Measurements from ENCODE around the gene LMLN. TPM values are rescaled to one million over a fixed set of nuclear protein-coding genes. Genes with fewer than 3 reads are reported as not detected.

Gene LMLN
- total RNA-seq, 2 experiments from 2014 or later = 3.5 to 3.6 TPM

- Mint-ChIP-seq H3K36me3 (ENCODE audit: low read depth) (no peaks in the 10 kb centered on the region), H3K27ac (no peak overlapping the region), H3K9me3 (no peaks in the 10 kb centered on the region), H3K27me3 (peaks cover 29% of the 10 kb centered on the region), H3K4me1 (ENCODE audit: low read depth) (peaks cover 8% of the 10 kb centered on the region), H3K4me3 (no peak overlapping the region)
- H3K4me1 ChIP-seq (ENCODE audit: insufficient read depth, low read length) = no peaks in the 10 kb centered on the region
- ChIA-PET CTCF (interaction anchor here (0.8 to 3.1 kb wide), 2 partner anchors 9 to 12 kb away, joined by 4 to 21 read pairs; no protein-coding TSS in a partner anchor), POLR2A (interaction anchor here (1.2 kb wide), 1 partner anchor 122 kb away, joined by 3 read pairs; no protein-coding TSS in a partner anchor)
- no peak for TF ChIP-seq CTCF (IDR thresholded peaks at IDR 0.05)
- no peaks in the 10 kb centered on the region for H3K36me3 ChIP-seq (ENCODE audit: insufficient read depth, low read length)
- H3K27me3 ChIP-seq (ENCODE audit: control insufficient read depth in 1 of 2, insufficient read depth in 2 of 2, low read length in 2 of 2) = peaks cover 0 to under 1% of the 10 kb centered on the region in 2 experiments
- DNase-seq (peak in 8 of 14 experiments; percentile 15 to 61 (median 32)), ATAC-seq (ENCODE audit: poor library complexity) (peak; percentile 100)
- intact Hi-C loops (cut with DNase I, micrococcal nuclease) = no loop called here
- no peak overlapping the region for H3K27ac ChIP-seq (ENCODE audit: low read depth in 1 of 2, low read length in 2 of 2)
- no peaks in the 10 kb centered on the region for H3K9me3 ChIP-seq (ENCODE audit: control insufficient read depth in 1 of 2, insufficient read depth in 1 of 2, low read length in 2 of 2)
- no peak overlapping the region for H3K4me3 ChIP-seq (ENCODE audit: low read length)
Observed at GRCh38 chr3:198071602-198072287, 111.7 kb downstream of the LMLN start.

GRCh38 chr3:198076722-198077308, 116.8 kb downstream of the LMLN start:
- Histone ChIP-seq H3K27ac (ENCODE audit: low read depth in 1 of 2, low read length in 2 of 2) (no peak overlapping the region), H3K4me1 (ENCODE audit: insufficient read depth, low read length) (peaks cover 18% of the 10 kb centered on the region), H3K9me3 (ENCODE audit: control insufficient read depth in 1 of 2, insufficient read depth in 1 of 2, low read length in 2 of 2) (peaks cover 4 to 10% of the 10 kb centered on the region in 2 experiments), H3K36me3 (ENCODE audit: insufficient read depth, low read length) (no peaks in the 10 kb centered on the region), H3K4me3 (ENCODE audit: low read length) (no peak overlapping the region), H3K27me3 (ENCODE audit: control insufficient read depth in 1 of 2, insufficient read depth in 2 of 2, low read length in 2 of 2) (peaks cover 10 to 33% of the 10 kb centered on the region in 2 experiments)
- H3K27me3 Mint-ChIP-seq = peaks cover 51% of the 10 kb centered on the region
- CTCF ChIA-PET = no interaction called here
- no peak for DNase-seq
- H3K36me3 Mint-ChIP-seq (ENCODE audit: low read depth) = no peaks in the 10 kb centered on the region
- no peak for ATAC-seq (ENCODE audit: poor library complexity)
- no peak for TF ChIP-seq CTCF (IDR thresholded peaks at IDR 0.05)
- no peak overlapping the region for H3K27ac Mint-ChIP-seq
- peaks cover under 1% of the 10 kb centered on the region for H3K9me3 Mint-ChIP-seq
- POLR2A ChIA-PET = no interaction called here
- intact Hi-C loops (cut with DNase I, micrococcal nuclease) = no loop called here
- H3K4me3 Mint-ChIP-seq = no peak overlapping the region
- H3K4me1 Mint-ChIP-seq (ENCODE audit: low read depth) = peaks cover 10% of the 10 kb centered on the region

- DNase-seq = peak in 11 of 14 experiments; percentile 2 to 61 (median 21)
- H3K9me3 Mint-ChIP-seq = peaks cover 3% of the 10 kb centered on the region
- CTCF ChIA-PET = interaction anchor here (0.7 to 1.6 kb wide), 10 partner anchors 9 to 174 kb away, joined by 3 to 21 read pairs (median 3); partner anchors contain the start of gene RPL35A
- H3K4me1 Mint-ChIP-seq (ENCODE audit: low read depth) = peaks cover 10% of the 10 kb centered on the region
- no peak for TF ChIP-seq CTCF (IDR thresholded peaks at IDR 0.05)
- peaks cover 11 to 45% of the 10 kb centered on the region in 2 experiments for H3K27me3 ChIP-seq (ENCODE audit: control insufficient read depth in 1 of 2, insufficient read depth in 2 of 2, low read length in 2 of 2)
- intact Hi-C loops (cut with DNase I, micrococcal nuclease) = loop anchor here in 1 of 2 experiments (10.0 kb wide), 1 partner anchor 125 kb away; the partner anchor contains the start of gene RPL35A
- H3K9me3 ChIP-seq (ENCODE audit: control insufficient read depth in 1 of 2, insufficient read depth in 1 of 2, low read length in 2 of 2) = peaks cover 7 to 11% of the 10 kb centered on the region in 2 experiments
- peak overlapping the region; percentile 71 for H3K4me3 ChIP-seq (ENCODE audit: low read length)
- H3K27me3 Mint-ChIP-seq = peaks cover 61% of the 10 kb centered on the region
- no peaks in the 10 kb centered on the region for H3K36me3 ChIP-seq (ENCODE audit: insufficient read depth, low read length)
- H3K27ac Mint-ChIP-seq = no peak overlapping the region
- H3K4me3 Mint-ChIP-seq = peak overlapping the region; percentile 70
- H3K36me3 Mint-ChIP-seq (ENCODE audit: low read depth) = no peaks in the 10 kb centered on the region
- ATAC-seq (ENCODE audit: poor library complexity) = peak; percentile 48
- POLR2A ChIA-PET = interaction anchor here (0.6 to 1.3 kb wide), 2 partner anchors 9 to 22 kb away, joined by 3 to 4 read pairs; no protein-coding TSS in a partner anchor
- peaks cover 18% of the 10 kb centered on the region for H3K4me1 ChIP-seq (ENCODE audit: insufficient read depth, low read length)
- no peak overlapping the region for H3K27ac ChIP-seq (ENCODE audit: low read depth in 1 of 2, low read length in 2 of 2)
Observed at GRCh38 chr3:198079771-198080520, 119.9 kb downstream of the LMLN start.
